ENCODE measurements around the gene IL1RAPL2. TPM values are rescaled to one million over a fixed set of nuclear protein-coding genes. Genes with fewer than 3 reads are reported as not detected.

IL1RAPL2 gene
- total RNA-seq, 1 donor from 2014 or later, result not detected

- Histone ChIP-seq H3K36me3 (no peaks in the 10 kb centered on the region), H3K27ac (replicated peaks) (no peak overlapping the region), H3K4me3 (no peak overlapping the region), H3K9me3 (replicated peaks) (no peaks in the 10 kb centered on the region), H3K27me3 (ENCODE audit: low read depth) (no peaks in the 10 kb centered on the region), H3K4me1 (no peaks in the 10 kb centered on the region)
- intact Hi-C loops (cut with micrococcal nuclease), result no loop called here
- no peak for DNase-seq
- no peak for TF ChIP-seq CTCF (IDR thresholded peaks at IDR 0.05; ENCODE audit: borderline replicate concordance)
Observed at GRCh38 chrX:105634180-105634579, 1068.2 kb downstream of the IL1RAPL2 start.

- no peak for DNase-seq
Observed at GRCh38 chrX:105635794-105636193, 1069.8 kb downstream of the IL1RAPL2 start.

GRCh38 chrX:105636667-105637066 is 1070.7 kb downstream of the IL1RAPL2 start:
- no peak overlapping the region for H3K4me3 ChIP-seq
- H3K9me3 ChIP-seq (replicated peaks), result no peaks in the 10 kb centered on the region
- no peaks in the 10 kb centered on the region for H3K4me1 ChIP-seq
- no peak for TF ChIP-seq CTCF (IDR thresholded peaks at IDR 0.05; ENCODE audit: borderline replicate concordance)
- no peak for DNase-seq
- H3K27me3 ChIP-seq (ENCODE audit: low read depth), result no peaks in the 10 kb centered on the region
- H3K27ac ChIP-seq (replicated peaks), result no peak overlapping the region
- H3K36me3 ChIP-seq, result no peaks in the 10 kb centered on the region
- intact Hi-C loops (cut with micrococcal nuclease), result no loop called here

More at GRCh38 chrX:105635794-105636193, 1069.8 kb downstream of the IL1RAPL2 start:
- intact Hi-C loops (cut with micrococcal nuclease), result no loop called here
- no peak overlapping the region for H3K27ac ChIP-seq (replicated peaks)
- H3K36me3 ChIP-seq, result no peaks in the 10 kb centered on the region
- no peak for TF ChIP-seq CTCF (IDR thresholded peaks at IDR 0.05; ENCODE audit: borderline replicate concordance)
- no peaks in the 10 kb centered on the region for H3K4me1 ChIP-seq
- H3K4me3 ChIP-seq, result no peak overlapping the region
- H3K9me3 ChIP-seq (replicated peaks), result no peaks in the 10 kb centered on the region
- H3K27me3 ChIP-seq (ENCODE audit: low read depth), result no peaks in the 10 kb centered on the region

GRCh38 chrX:105645667-105646357 is 1079.8 kb downstream of the IL1RAPL2 start:
- no peaks in the 10 kb centered on the region for H3K4me1 ChIP-seq

GRCh38 chrX:105646592-105647372 is 1080.8 kb downstream of the IL1RAPL2 start:
- Histone ChIP-seq H3K9me3 (replicated peaks) (no peaks in the 10 kb centered on the region), H3K27ac (replicated peaks) (no peak overlapping the region)
- no peak for TF ChIP-seq CTCF (IDR thresholded peaks at IDR 0.05; ENCODE audit: borderline replicate concordance)

More at GRCh38 chrX:105645667-105646357, 1079.8 kb downstream of the IL1RAPL2 start:
- intact Hi-C loops (cut with micrococcal nuclease), result no loop called here
- no peaks in the 10 kb centered on the region for H3K36me3 ChIP-seq
- no peak for DNase-seq
- no peaks in the 10 kb centered on the region for H3K9me3 ChIP-seq (replicated peaks)
- TF ChIP-seq CTCF (IDR thresholded peaks at IDR 0.05; ENCODE audit: borderline replicate concordance), result no peak
- no peaks in the 10 kb centered on the region for H3K27me3 ChIP-seq (ENCODE audit: low read depth)
- H3K27ac ChIP-seq (replicated peaks), result no peak overlapping the region
- H3K4me3 ChIP-seq, result no peak overlapping the region

More at GRCh38 chrX:105646592-105647372, 1080.8 kb downstream of the IL1RAPL2 start:
- Histone ChIP-seq H3K27me3 (ENCODE audit: low read depth) (no peaks in the 10 kb centered on the region), H3K4me3 (no peak overlapping the region), H3K36me3 (no peaks in the 10 kb centered on the region), H3K4me1 (no peaks in the 10 kb centered on the region)
- DNase-seq, result no peak
- intact Hi-C loops (cut with micrococcal nuclease), result no loop called here

All from left ventricle myocardium inferior (tissue), 1 donor.